PC-9 (cell line): ENCODE measurements around the gene TBC1D26. TPM values are rescaled to one million over a fixed set of nuclear protein-coding genes. Genes with fewer than 3 reads are reported as not detected.
"Not testable (repeated sequence)": the region's sequence is repeated elsewhere in the genome, so short reads cannot be mapped to it uniquely, and the experiment has no call there.

Experiments used
- BruUV-seq: library from RNA; stranded (reverse); fragments of 400-500 nt; replicated peaks from 2 replicates; lab custom pipeline; 2021; lab: Mats Ljungman, UMichigan
- CTCF ChIA-PET: fragments of 300-600 bp; sonication (Branson Sonifier 250); formaldehyde crosslinking; loops from one replicate; lab custom pipeline; 2022; ENCODE audit warnings: antibody characterized with exemption; lab: Charles Lee
- POLR2A ChIA-PET: fragments of 300-600 bp; sonication (Branson Sonifier 250); formaldehyde crosslinking; loops from one replicate; lab custom pipeline; 2022; ENCODE audit warnings: antibody characterized with exemption; ENCODE audit not compliant: unreplicated experiment; lab: Charles Lee
- DNase-seq, 2 experiments: peaks; one replicate each; pipeline versions ENCODE4 v3.0.0 to v3.0.0-alpha.2; 2015 to 2022; ENCODE audit warnings: mixed read lengths in 1 of 2
- H2AFZ ChIP-seq: fragments of 200-600 bp; sonication (generic); 2 replicates; pipeline ENCODE4 v1.8.1; 2017; ENCODE audit warnings: antibody characterized with exemption
- H3F3A ChIP-seq: fragments of 200-600 bp; sonication (generic); 2 replicates; pipeline ENCODE4 v1.8.1; 2017; ENCODE audit warnings: antibody characterized with exemption, mild to moderate bottlenecking, low read depth; ENCODE audit not compliant: insufficient read depth
- H3K27ac ChIP-seq: fragments of 200-600 bp; sonication (generic); 2 replicates; pipeline ENCODE4 v1.6.1; 2016; ENCODE audit warnings: mixed run types
- H3K27me3 ChIP-seq: fragments of 200-600 bp; sonication (generic); 2 replicates; pipeline ENCODE4 v1.6.1; 2016; ENCODE audit warnings: low read depth, mixed run types; ENCODE audit not compliant: insufficient read depth
- H3K36me3 ChIP-seq: fragments of 200-600 bp; sonication (generic); 2 replicates; pipeline ENCODE4 v1.6.1; 2016; ENCODE audit warnings: low read depth, mixed run types
- H3K4me1 ChIP-seq: fragments of 200-600 bp; sonication (generic); replicated peaks from 2 replicates; pipeline ENCODE4 v1.6.1; 2016; ENCODE audit warnings: mixed run types; ENCODE audit not compliant: insufficient read depth
- H3K4me2 ChIP-seq: fragments of 200-600 bp; sonication (generic); 2 replicates; pipeline ENCODE4 v1.6.1; 2017; ENCODE audit warnings: mixed run types
- H3K4me3 ChIP-seq: fragments of 200-600 bp; sonication (generic); 2 replicates; pipeline ENCODE4 v1.6.1; 2016; ENCODE audit warnings: mixed run types
- H3K79me2 ChIP-seq: fragments of 200-600 bp; sonication (generic); 2 replicates; pipeline ENCODE4 v1.6.1; 2017; ENCODE audit warnings: low read depth, mixed run types
- H3K9me2 ChIP-seq: fragments of 200-600 bp; sonication (generic); 2 replicates; pipeline ENCODE4 v1.8.1; 2017; ENCODE audit warnings: mild to moderate bottlenecking; ENCODE audit not compliant: insufficient read depth
- H3K9me3 ChIP-seq: fragments of 200-600 bp; sonication (generic); 2 replicates; pipeline ENCODE4 v1.8.1; 2016; ENCODE audit warnings: low read depth; ENCODE audit not compliant: insufficient read depth
- H4K20me1 ChIP-seq: fragments of 200-600 bp; sonication (generic); 2 replicates; pipeline ENCODE4 v1.8.1; 2017; ENCODE audit not compliant: insufficient read depth
- CTCF ChIP-seq: fragments of 200-600 bp; sonication (generic); conservative IDR thresholded peaks from 2 replicates; pipeline ENCODE4 v1.6.1; 2017; ENCODE audit warnings: mixed run types, antibody characterized with exemption, mild to moderate bottlenecking, moderate library complexity
- EZH2 ChIP-seq: fragments of 200-600 bp; sonication (generic); IDR thresholded peaks from 2 replicates; pipeline ENCODE4 v1.8.0; 2017; ENCODE audit warnings: antibody characterized with exemption, low read depth
- intact Hi-C: fragments of 100-400 bp; cut with micrococcal nuclease; formaldehyde crosslinking; loops from one replicate; pipeline ENCODE4 v1.10.0; 2022; ENCODE audit not compliant: unreplicated experiment
- total RNA-seq: library from RNA; stranded (reverse); gene quantifications from 2 replicates; pipeline ENCODE4 v1.2.3, GENCODE V29; 2021

Gene TBC1D26
- total RNA-seq, 1 experiment from 2014 or later: 0.55 TPM

GRCh38 chr17:15783461-15783860, 51.4 kb downstream of the TBC1D26 start:
- H3K4me1 ChIP-seq: no peaks in the 10 kb centered on the region
- H3F3A ChIP-seq: no peaks in the 10 kb centered on the region
- no peaks in the 10 kb centered on the region for H3K79me2 ChIP-seq
- H3K9me3 ChIP-seq: no peaks in the 10 kb centered on the region
- no peak for TF ChIP-seq CTCF
- TF ChIP-seq EZH2: no peak
- ChIA-PET POLR2A (no interaction called here), CTCF (no interaction called here)
- BruUV-seq: no TSS peak
- no peak overlapping the region for H2AFZ ChIP-seq
- no peak overlapping the region for H3K4me2 ChIP-seq
- H3K9me2 ChIP-seq: no peaks in the 10 kb centered on the region
- H3K4me3 ChIP-seq: no peak overlapping the region
- no peaks in the 10 kb centered on the region for H4K20me1 ChIP-seq
- intact Hi-C loops: no loop called here
- no peaks in the 10 kb centered on the region for H3K36me3 ChIP-seq
- H3K27me3 ChIP-seq: no peaks in the 10 kb centered on the region
- no peak overlapping the region for H3K27ac ChIP-seq
- DNase-seq: no peak

- H3K9me3 ChIP-seq, H3K27ac ChIP-seq, H3K27me3 ChIP-seq, H3K79me2 ChIP-seq, H3K9me2 ChIP-seq, CTCF ChIA-PET, H2AFZ ChIP-seq, POLR2A ChIA-PET, intact Hi-C loops, H3K36me3 ChIP-seq, H3K4me1 ChIP-seq, H4K20me1 ChIP-seq, H3K4me3 ChIP-seq, BruUV-seq, DNase-seq, H3K4me2 ChIP-seq, H3F3A ChIP-seq: not testable (repeated sequence)
Observed at GRCh38 chr17:15784351-15784750, 52.3 kb downstream of the TBC1D26 start.

GRCh38 chr17:15787363-15788075, 55.4 kb downstream of the TBC1D26 start:
- BruUV-seq: TSS peak; percentile 57
- not testable (repeated sequence) for DNase-seq

GRCh38 chr17:15788365-15788764, 56.3 kb downstream of the TBC1D26 start:
- H3K4me1 ChIP-seq, intact Hi-C loops, CTCF ChIA-PET, H3K9me3 ChIP-seq, H3K36me3 ChIP-seq, BruUV-seq, H4K20me1 ChIP-seq, H3F3A ChIP-seq, H3K4me3 ChIP-seq, H3K9me2 ChIP-seq, H3K27ac ChIP-seq, DNase-seq, H2AFZ ChIP-seq, H3K79me2 ChIP-seq, H3K27me3 ChIP-seq, H3K4me2 ChIP-seq: not testable (repeated sequence)
- POLR2A ChIA-PET: interaction anchor here (0.6 kb wide), 1 partner anchor 228 kb away, joined by 3 read pairs; no protein-coding TSS in a partner anchor

More at GRCh38 chr17:15787363-15788075, 55.4 kb downstream of the TBC1D26 start:
- intact Hi-C loops, H3K27ac ChIP-seq, H3K4me3 ChIP-seq, H3K36me3 ChIP-seq, H3F3A ChIP-seq, H3K79me2 ChIP-seq, H3K27me3 ChIP-seq, H3K9me3 ChIP-seq, H3K4me2 ChIP-seq, CTCF ChIA-PET, H2AFZ ChIP-seq, H4K20me1 ChIP-seq, H3K9me2 ChIP-seq, H3K4me1 ChIP-seq: not testable (repeated sequence)
- POLR2A ChIA-PET: interaction anchor here (0.5 kb wide), 1 partner anchor 127 kb away, joined by 3 read pairs; no protein-coding TSS in a partner anchor

Other genes starting within 250 kb of the TBC1D26 start
- 36.9 and 45.5 TPM in 2 replicates for gene TVP23C, start 168.8 kb upstream of the TBC1D26 start, total RNA-seq
- 16.2 and 19.9 TPM in 2 replicates for gene FBXW10B, start 112.6 kb upstream of the TBC1D26 start, total RNA-seq
- 213 and 243 TPM in 2 replicates for gene TRIM16, start 48.0 kb upstream of the TBC1D26 start, total RNA-seq
- 65.9 and 66.1 TPM in 2 replicates for gene ZNF286A, start 32.5 kb upstream of the TBC1D26 start, total RNA-seq
- gene ADORA2B, start 212.8 kb downstream of the TBC1D26 start, total RNA-seq: 32.6 and 42.7 TPM in 2 replicates